ENCODE measurements around the gene DPYD.

The DPYD gene

GRCh38 chr1:97610748-97611147 lies 310.1 kb downstream of the DPYD start:
- Histone ChIP-seq H3K27me3 (no peaks in the 10 kb centered on the region), H3K9me3 (no peaks in the 10 kb centered on the region), H3K4me2 (no peak overlapping the region), H4K20me1 (no peaks in the 10 kb centered on the region), H3K4me1 (no peaks in the 10 kb centered on the region), H3K9ac (no peak overlapping the region), H3K36me3 (no peaks in the 10 kb centered on the region), H3K4me3 (no peak overlapping the region), H3K27ac (no peak overlapping the region)
- TF ChIP-seq Cebpa-rat (IDR thresholded peaks at IDR 0.05): no peak

DNA sequence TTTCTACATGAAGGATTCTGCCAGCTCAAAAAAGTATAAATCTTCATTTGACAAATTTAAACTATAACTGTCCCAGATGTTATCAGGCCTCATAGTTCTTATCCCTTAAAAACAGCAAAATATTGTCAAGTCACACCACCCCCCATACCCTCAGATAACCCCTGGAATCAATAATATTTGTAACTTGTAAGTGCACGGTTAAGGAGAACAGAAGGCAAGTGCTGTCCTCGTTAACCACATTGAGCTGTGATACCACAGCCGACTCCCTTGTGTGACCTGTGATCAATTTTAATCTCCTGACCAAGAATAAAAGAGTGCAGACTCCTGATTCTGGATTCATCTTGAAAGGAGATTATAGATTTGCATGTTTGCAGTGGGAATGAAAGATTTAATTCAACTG lies 310.7 kb downstream of the DPYD start:
- Histone ChIP-seq H3K4me2 (no peak overlapping the region), H3K4me1 (no peaks in the 10 kb centered on the region), H3K27me3 (no peaks in the 10 kb centered on the region), H3K27ac (no peak overlapping the region), H3K4me3 (no peak overlapping the region), H3K36me3 (no peaks in the 10 kb centered on the region), H3K9me3 (no peaks in the 10 kb centered on the region), H3K9ac (no peak overlapping the region), H4K20me1 (no peaks in the 10 kb centered on the region)
- no peak for TF ChIP-seq Cebpa-rat (IDR thresholded peaks at IDR 0.05)

- Histone ChIP-seq H3K4me3 (no peak overlapping the region), H3K27me3 (no peaks in the 10 kb centered on the region), H3K36me3 (no peaks in the 10 kb centered on the region), H4K20me1 (no peaks in the 10 kb centered on the region), H3K4me1 (no peaks in the 10 kb centered on the region), H3K4me2 (no peak overlapping the region), H3K9ac (no peak overlapping the region), H3K9me3 (no peaks in the 10 kb centered on the region), H3K27ac (no peak overlapping the region)
- no peak for TF ChIP-seq Cebpa-rat (IDR thresholded peaks at IDR 0.05)
These were observed 312.6 kb downstream of the DPYD start for GRCh38 chr1:97608272-97608671.

GRCh38 chr1:97603776-97604175 lies 317.1 kb downstream of the DPYD start:
- no peaks in the 10 kb centered on the region for H3K27me3 ChIP-seq
- no peaks in the 10 kb centered on the region for H3K36me3 ChIP-seq
- H3K4me3 ChIP-seq: no peak overlapping the region
- no peak for TF ChIP-seq Cebpa-rat (IDR thresholded peaks at IDR 0.05)
- no peaks in the 10 kb centered on the region for H3K9me3 ChIP-seq
- no peak overlapping the region for H3K9ac ChIP-seq
- H3K4me2 ChIP-seq: no peak overlapping the region
- H4K20me1 ChIP-seq: no peaks in the 10 kb centered on the region
- H3K4me1 ChIP-seq: no peaks in the 10 kb centered on the region
- no peak overlapping the region for H3K27ac ChIP-seq

GRCh38 chr1:97603218-97603617 lies 317.6 kb downstream of the DPYD start:
- H3K9me3 ChIP-seq: no peaks in the 10 kb centered on the region
- H3K27me3 ChIP-seq: no peaks in the 10 kb centered on the region
- no peak overlapping the region for H3K4me3 ChIP-seq
- no peak overlapping the region for H3K4me2 ChIP-seq
- H4K20me1 ChIP-seq: no peaks in the 10 kb centered on the region
- H3K36me3 ChIP-seq: no peaks in the 10 kb centered on the region
- H3K27ac ChIP-seq: no peak overlapping the region
- H3K9ac ChIP-seq: no peak overlapping the region
- no peak for TF ChIP-seq Cebpa-rat (IDR thresholded peaks at IDR 0.05)
- no peaks in the 10 kb centered on the region for H3K4me1 ChIP-seq

GRCh38 chr1:97599447-97599846 lies 321.4 kb downstream of the DPYD start:
- no peak overlapping the region for H3K4me2 ChIP-seq
- no peak overlapping the region for H3K9ac ChIP-seq
- H3K4me3 ChIP-seq: no peak overlapping the region
- no peaks in the 10 kb centered on the region for H3K36me3 ChIP-seq
- no peaks in the 10 kb centered on the region for H3K9me3 ChIP-seq
- no peak overlapping the region for H3K27ac ChIP-seq
- no peak for TF ChIP-seq Cebpa-rat (IDR thresholded peaks at IDR 0.05)
- H3K27me3 ChIP-seq: no peaks in the 10 kb centered on the region
- no peaks in the 10 kb centered on the region for H3K4me1 ChIP-seq
- H4K20me1 ChIP-seq: no peaks in the 10 kb centered on the region

DNA sequence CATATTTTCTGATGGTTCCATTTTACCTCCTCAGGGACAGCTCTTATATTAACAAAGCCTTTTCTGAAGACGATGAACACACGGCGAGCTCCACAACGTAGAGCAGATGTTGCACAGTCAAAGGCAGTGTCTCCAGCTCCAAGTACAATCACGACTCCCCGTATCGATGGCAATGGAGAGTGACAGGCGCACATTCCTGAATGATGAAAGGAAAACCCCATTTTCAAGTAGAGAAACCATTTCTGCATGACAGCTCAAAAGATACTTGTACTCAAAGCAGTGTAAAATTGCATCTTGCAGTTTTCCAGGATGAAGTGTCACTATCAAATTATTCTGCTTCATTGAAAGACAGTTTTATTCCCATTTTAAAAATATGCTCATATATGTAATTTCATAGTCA lies 327.6 kb downstream of the DPYD start:
- no peaks in the 10 kb centered on the region for H3K4me1 ChIP-seq
- H4K20me1 ChIP-seq: no peaks in the 10 kb centered on the region
- TF ChIP-seq Cebpa-rat (IDR thresholded peaks at IDR 0.05): no peak
- H3K9me3 ChIP-seq: no peaks in the 10 kb centered on the region
- no peak overlapping the region for H3K27ac ChIP-seq
- no peak overlapping the region for H3K4me2 ChIP-seq
- H3K4me3 ChIP-seq: no peak overlapping the region
- no peaks in the 10 kb centered on the region for H3K36me3 ChIP-seq
- H3K27me3 ChIP-seq: no peaks in the 10 kb centered on the region
- H3K9ac ChIP-seq: no peak overlapping the region

DNA sequence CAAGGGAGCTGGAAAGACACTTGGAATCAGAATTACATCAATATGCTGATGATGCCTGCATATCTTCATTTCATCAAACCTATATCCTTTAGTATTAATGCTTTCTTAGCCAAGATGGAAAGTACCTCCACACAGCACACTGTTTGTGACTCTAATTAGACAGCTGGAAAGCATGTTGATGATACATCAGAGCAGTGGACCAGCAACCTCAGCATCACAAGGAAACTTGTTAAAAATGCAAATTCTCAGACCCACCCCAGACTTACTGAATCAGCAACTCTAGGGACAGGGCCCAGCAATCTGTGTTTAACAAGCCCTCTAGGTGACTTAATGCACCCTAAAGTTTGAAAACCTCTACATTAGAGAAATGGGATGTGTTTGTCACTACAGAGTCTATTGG lies 332.1 kb downstream of the DPYD start:
- Histone ChIP-seq H3K36me3 (no peaks in the 10 kb centered on the region), H3K9me3 (no peaks in the 10 kb centered on the region), H3K4me2 (no peak overlapping the region), H4K20me1 (no peaks in the 10 kb centered on the region), H3K9ac (no peak overlapping the region), H3K27me3 (no peaks in the 10 kb centered on the region), H3K4me3 (no peak overlapping the region), H3K27ac (no peak overlapping the region), H3K4me1 (no peaks in the 10 kb centered on the region)
- no peak for TF ChIP-seq Cebpa-rat (IDR thresholded peaks at IDR 0.05)

GRCh38 chr1:97581614-97582051 lies 339.2 kb downstream of the DPYD start:
- no peak for TF ChIP-seq Cebpa-rat (IDR thresholded peaks at IDR 0.05)
- Histone ChIP-seq H4K20me1 (no peaks in the 10 kb centered on the region), H3K9me3 (no peaks in the 10 kb centered on the region), H3K36me3 (no peaks in the 10 kb centered on the region), H3K4me1 (no peaks in the 10 kb centered on the region), H3K27me3 (no peaks in the 10 kb centered on the region), H3K27ac (no peak overlapping the region), H3K4me3 (no peak overlapping the region), H3K4me2 (no peak overlapping the region), H3K9ac (no peak overlapping the region)

DNA sequence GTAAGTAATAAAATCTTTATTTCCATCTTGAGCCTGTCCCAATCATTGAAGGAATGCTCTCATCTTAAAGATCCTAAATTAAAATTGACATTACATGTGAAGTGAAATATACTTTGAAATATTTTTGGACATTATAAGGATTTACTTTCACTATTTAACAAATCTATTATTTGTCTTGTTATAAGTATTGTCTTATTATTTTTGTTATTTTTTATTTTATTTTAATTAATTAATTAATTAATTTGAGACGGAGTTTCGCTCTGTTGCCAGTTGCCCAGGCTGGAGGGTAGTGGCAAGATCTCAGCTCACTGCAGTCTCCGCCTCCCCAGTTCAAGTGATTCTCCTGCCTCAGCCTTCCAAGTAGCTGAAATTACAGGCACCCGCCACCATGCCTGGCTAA lies 343.2 kb downstream of the DPYD start:
- H3K4me1 ChIP-seq: no peaks in the 10 kb centered on the region
- no peak for TF ChIP-seq Cebpa-rat (IDR thresholded peaks at IDR 0.05)

GRCh38 chr1:97573553-97573952 lies 347.3 kb downstream of the DPYD start:
- H3K4me1 ChIP-seq: no peaks in the 10 kb centered on the region
- H3K36me3 ChIP-seq: no peaks in the 10 kb centered on the region
- no peak overlapping the region for H3K4me2 ChIP-seq
- TF ChIP-seq Cebpa-rat (IDR thresholded peaks at IDR 0.05): no peak
- H3K9ac ChIP-seq: no peak overlapping the region
- H4K20me1 ChIP-seq: no peaks in the 10 kb centered on the region
- H3K27ac ChIP-seq: no peak overlapping the region
- no peaks in the 10 kb centered on the region for H3K27me3 ChIP-seq
- H3K4me3 ChIP-seq: no peak overlapping the region
- no peaks in the 10 kb centered on the region for H3K9me3 ChIP-seq

More for the DNA sequence above, 343.2 kb downstream of the DPYD start:
- Histone ChIP-seq H3K36me3 (no peaks in the 10 kb centered on the region), H3K9me3 (no peaks in the 10 kb centered on the region), H3K4me3 (no peak overlapping the region), H3K9ac (no peak overlapping the region), H3K27me3 (no peaks in the 10 kb centered on the region), H4K20me1 (no peaks in the 10 kb centered on the region), H3K4me2 (no peak overlapping the region), H3K27ac (no peak overlapping the region)
